PC-9 (cell line): ENCODE measurements around the gene VTCN1. TPM values are rescaled to one million over a fixed set of nuclear protein-coding genes. Genes with fewer than 3 reads are reported as not detected.

Experiments
- BruUV-seq: library from RNA; stranded (reverse); fragments of 400-500 nt; replicated peaks from 2 replicates; lab custom pipeline; 2021; lab: Mats Ljungman, UMichigan
- CTCF ChIA-PET: fragments of 300-600 bp; sonication (Branson Sonifier 250); formaldehyde crosslinking; loops from one replicate; lab custom pipeline; 2022; ENCODE audit warnings: antibody characterized with exemption; lab: Charles Lee
- POLR2A ChIA-PET: fragments of 300-600 bp; sonication (Branson Sonifier 250); formaldehyde crosslinking; loops from one replicate; lab custom pipeline; 2022; ENCODE audit warnings: antibody characterized with exemption; ENCODE audit not compliant: unreplicated experiment; lab: Charles Lee
- DNase-seq, 2 experiments: peaks; one replicate each; pipeline versions ENCODE4 v3.0.0 to v3.0.0-alpha.2; 2015 to 2022; ENCODE audit warnings: mixed read lengths in 1 of 2
- H2AFZ ChIP-seq: fragments of 200-600 bp; sonication (generic); 2 replicates; pipeline ENCODE4 v1.8.1; 2017; ENCODE audit warnings: antibody characterized with exemption
- H3F3A ChIP-seq: fragments of 200-600 bp; sonication (generic); 2 replicates; pipeline ENCODE4 v1.8.1; 2017; ENCODE audit warnings: antibody characterized with exemption, mild to moderate bottlenecking, low read depth; ENCODE audit not compliant: insufficient read depth
- H3K27ac ChIP-seq: fragments of 200-600 bp; sonication (generic); 2 replicates; pipeline ENCODE4 v1.6.1; 2016; ENCODE audit warnings: mixed run types
- H3K27me3 ChIP-seq: fragments of 200-600 bp; sonication (generic); 2 replicates; pipeline ENCODE4 v1.6.1; 2016; ENCODE audit warnings: low read depth, mixed run types; ENCODE audit not compliant: insufficient read depth
- H3K36me3 ChIP-seq: fragments of 200-600 bp; sonication (generic); 2 replicates; pipeline ENCODE4 v1.6.1; 2016; ENCODE audit warnings: low read depth, mixed run types
- H3K4me1 ChIP-seq: fragments of 200-600 bp; sonication (generic); replicated peaks from 2 replicates; pipeline ENCODE4 v1.6.1; 2016; ENCODE audit warnings: mixed run types; ENCODE audit not compliant: insufficient read depth
- H3K4me2 ChIP-seq: fragments of 200-600 bp; sonication (generic); 2 replicates; pipeline ENCODE4 v1.6.1; 2017; ENCODE audit warnings: mixed run types
- H3K4me3 ChIP-seq: fragments of 200-600 bp; sonication (generic); 2 replicates; pipeline ENCODE4 v1.6.1; 2016; ENCODE audit warnings: mixed run types
- H3K79me2 ChIP-seq: fragments of 200-600 bp; sonication (generic); 2 replicates; pipeline ENCODE4 v1.6.1; 2017; ENCODE audit warnings: low read depth, mixed run types
- H3K9me2 ChIP-seq: fragments of 200-600 bp; sonication (generic); 2 replicates; pipeline ENCODE4 v1.8.1; 2017; ENCODE audit warnings: mild to moderate bottlenecking; ENCODE audit not compliant: insufficient read depth
- H3K9me3 ChIP-seq: fragments of 200-600 bp; sonication (generic); 2 replicates; pipeline ENCODE4 v1.8.1; 2016; ENCODE audit warnings: low read depth; ENCODE audit not compliant: insufficient read depth
- H4K20me1 ChIP-seq: fragments of 200-600 bp; sonication (generic); 2 replicates; pipeline ENCODE4 v1.8.1; 2017; ENCODE audit not compliant: insufficient read depth
- EZH2 ChIP-seq: fragments of 200-600 bp; sonication (generic); IDR thresholded peaks from 2 replicates; pipeline ENCODE4 v1.8.0; 2017; ENCODE audit warnings: antibody characterized with exemption, low read depth
- intact Hi-C: fragments of 100-400 bp; cut with micrococcal nuclease; formaldehyde crosslinking; loops from one replicate; pipeline ENCODE4 v1.10.0; 2022; ENCODE audit not compliant: unreplicated experiment
- total RNA-seq: library from RNA; stranded (reverse); gene quantifications from 2 replicates; pipeline ENCODE4 v1.2.3, GENCODE V29; 2021
- TF ChIP-seq, protein P1 (sequence below): fragments of 200-600 bp; sonication (generic); conservative IDR thresholded peaks from 2 replicates; pipeline ENCODE4 v1.6.1; 2017; ENCODE audit warnings: mixed run types, antibody characterized with exemption, mild to moderate bottlenecking, moderate library complexity

Gene VTCN1
- total RNA-seq, 1 experiment from 2014 or later = 5.0 TPM

DNA sequence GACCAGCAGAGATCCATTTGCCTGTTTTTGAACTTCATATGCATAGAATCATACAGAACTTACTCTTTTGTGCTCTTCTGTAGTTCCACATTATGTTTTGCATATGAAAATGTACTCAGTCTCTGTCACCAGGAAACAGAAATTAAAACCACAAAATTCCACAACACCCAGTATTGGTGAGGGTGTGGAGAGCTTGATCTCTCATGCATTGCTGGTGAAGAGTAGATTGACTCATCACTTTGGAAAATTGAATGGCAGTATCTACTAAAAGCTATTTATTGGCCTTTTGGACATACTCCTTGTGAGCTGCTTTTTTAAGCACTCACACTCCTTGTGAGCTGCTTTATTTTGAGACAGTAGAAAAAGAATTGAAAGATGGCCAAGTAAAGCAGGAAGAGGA, 43.3 kb downstream of the VTCN1 start:
- Histone ChIP-seq H3K79me2 (no peaks in the 10 kb centered on the region), H3K9me2 (no peaks in the 10 kb centered on the region), H3K4me2 (no peak overlapping the region), H3K27ac (no peak overlapping the region), H3K27me3 (no peaks in the 10 kb centered on the region), H3K4me3 (no peak overlapping the region), H3F3A (peaks cover 13% of the 10 kb centered on the region), H3K4me1 (peaks cover 11% of the 10 kb centered on the region), H3K9me3 (no peaks in the 10 kb centered on the region; the same call in 1 of the 2 replicates), H2AFZ (no peak overlapping the region), H3K36me3 (no peaks in the 10 kb centered on the region), H4K20me1 (no peaks in the 10 kb centered on the region)
- peak in 1 of 2 experiments; percentile 61 for DNase-seq
- intact Hi-C loops = no loop called here
- BruUV-seq = no TSS peak
- no peak for TF ChIP-seq EZH2
- TF ChIP-seq, protein P1, sequence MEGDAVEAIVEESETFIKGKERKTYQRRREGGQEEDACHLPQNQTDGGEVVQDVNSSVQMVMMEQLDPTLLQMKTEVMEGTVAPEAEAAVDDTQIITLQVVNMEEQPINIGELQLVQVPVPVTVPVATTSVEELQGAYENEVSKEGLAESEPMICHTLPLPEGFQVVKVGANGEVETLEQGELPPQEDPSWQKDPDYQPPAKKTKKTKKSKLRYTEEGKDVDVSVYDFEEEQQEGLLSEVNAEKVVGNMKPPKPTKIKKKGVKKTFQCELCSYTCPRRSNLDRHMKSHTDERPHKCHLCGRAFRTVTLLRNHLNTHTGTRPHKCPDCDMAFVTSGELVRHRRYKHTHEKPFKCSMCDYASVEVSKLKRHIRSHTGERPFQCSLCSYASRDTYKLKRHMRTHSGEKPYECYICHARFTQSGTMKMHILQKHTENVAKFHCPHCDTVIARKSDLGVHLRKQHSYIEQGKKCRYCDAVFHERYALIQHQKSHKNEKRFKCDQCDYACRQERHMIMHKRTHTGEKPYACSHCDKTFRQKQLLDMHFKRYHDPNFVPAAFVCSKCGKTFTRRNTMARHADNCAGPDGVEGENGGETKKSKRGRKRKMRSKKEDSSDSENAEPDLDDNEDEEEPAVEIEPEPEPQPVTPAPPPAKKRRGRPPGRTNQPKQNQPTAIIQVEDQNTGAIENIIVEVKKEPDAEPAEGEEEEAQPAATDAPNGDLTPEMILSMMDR = no peak
- ChIA-PET CTCF (interaction anchor here (0.6 kb wide), 1 partner anchor 8 kb away, joined by 4 read pairs; no protein-coding TSS in a partner anchor), POLR2A (interaction anchor here (0.7 kb wide), 1 partner anchor 14 kb away, joined by 3 read pairs; no protein-coding TSS in a partner anchor)

DNA sequence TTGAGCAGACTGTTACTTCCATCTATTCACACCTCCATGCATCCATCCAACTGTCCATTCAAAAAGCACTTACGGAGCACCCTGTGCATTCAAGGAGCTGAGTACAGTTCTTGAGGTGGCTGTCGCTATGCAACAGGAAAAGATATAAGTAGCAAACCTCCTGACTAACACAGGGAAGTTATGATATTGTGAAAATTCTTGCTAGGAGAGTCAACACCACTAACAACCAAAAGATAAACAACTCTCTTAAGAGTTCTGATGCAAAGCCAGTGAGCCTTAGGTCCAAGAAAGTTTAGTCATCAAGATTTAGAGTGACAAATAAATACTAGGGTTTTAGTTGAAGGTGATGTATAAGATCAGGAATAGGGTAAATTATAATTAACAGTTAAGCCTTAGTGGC, 44.7 kb downstream of the VTCN1 start:
- H3F3A ChIP-seq = peaks cover 13% of the 10 kb centered on the region
- BruUV-seq = no TSS peak
- H3K79me2 ChIP-seq = no peaks in the 10 kb centered on the region
- no peaks in the 10 kb centered on the region for H3K27me3 ChIP-seq
- H3K4me2 ChIP-seq = no peak overlapping the region
- intact Hi-C loops = no loop called here
- DNase-seq = peak in 1 of 2 experiments; percentile 94
- H3K4me1 ChIP-seq = peaks cover 11% of the 10 kb centered on the region
- 0 out of 2 replicates have a peak overlapping the region, but pooled peaks have one; percentile 13 for H3K27ac ChIP-seq
- H3K9me2 ChIP-seq = no peaks in the 10 kb centered on the region
- POLR2A ChIA-PET = no interaction called here
- H3K4me3 ChIP-seq = no peak overlapping the region
- CTCF ChIA-PET = no interaction called here
- H3K36me3 ChIP-seq = no peaks in the 10 kb centered on the region
- TF ChIP-seq EZH2 = no peak
- TF ChIP-seq, protein P1 = no peak
- no peak overlapping the region for H2AFZ ChIP-seq
- no peaks in the 10 kb centered on the region for H4K20me1 ChIP-seq
- no peaks in the 10 kb centered on the region; the same call in none of the 2 replicates for H3K9me3 ChIP-seq

DNA sequence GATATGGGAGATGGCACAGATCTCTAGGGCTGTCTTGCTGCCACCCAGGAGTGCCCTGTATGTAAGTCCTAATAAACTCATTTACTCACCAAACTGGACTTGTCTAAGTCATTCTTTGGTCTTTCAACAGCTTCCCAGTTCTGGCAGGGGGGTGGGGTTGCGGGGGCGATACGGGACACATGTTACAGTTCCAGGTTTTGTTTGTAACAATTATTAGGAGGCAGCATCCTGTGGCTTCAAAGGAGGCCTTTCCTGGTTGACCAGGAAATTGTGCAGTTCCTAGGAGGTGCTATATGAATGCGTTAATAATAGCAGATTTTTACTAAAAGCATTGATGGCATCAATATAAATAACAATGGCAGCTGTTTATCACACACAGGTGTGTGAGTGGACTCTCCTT, 46.5 kb downstream of the VTCN1 start:
- DNase-seq = no peak
- H3K4me3 ChIP-seq = no peak overlapping the region
- no peaks in the 10 kb centered on the region; the same call in none of the 2 replicates for H3K9me3 ChIP-seq
- no peak overlapping the region for H3K27ac ChIP-seq
- ChIA-PET POLR2A (no interaction called here), CTCF (no interaction called here)
- intact Hi-C loops = no loop called here
- H3K9me2 ChIP-seq = no peaks in the 10 kb centered on the region
- peaks cover 11% of the 10 kb centered on the region for H3K4me1 ChIP-seq
- H4K20me1 ChIP-seq = no peaks in the 10 kb centered on the region
- peaks cover 13% of the 10 kb centered on the region for H3F3A ChIP-seq
- no peaks in the 10 kb centered on the region for H3K27me3 ChIP-seq
- H3K79me2 ChIP-seq = no peaks in the 10 kb centered on the region
- no peaks in the 10 kb centered on the region for H3K36me3 ChIP-seq
- H2AFZ ChIP-seq = no peak overlapping the region
- BruUV-seq = no TSS peak
- TF ChIP-seq EZH2 = no peak
- TF ChIP-seq, protein P1 = no peak
- H3K4me2 ChIP-seq = no peak overlapping the region
